ENCODE data around the gene CEP85. TPM values are rescaled to one million over a fixed set of nuclear protein-coding genes. Genes with fewer than 3 reads are reported as not detected.
A peak's percentile ranks its signal among the peaks of the same experiment; 100 is the strongest.

The CEP85 gene
- total and polyA plus RNA-seq, 2 of the 13 experiments (the other 11 are each of a cell fraction or from before 2014, with no cell fraction given), result 16.1 to 26.7 TPM

DNA sequence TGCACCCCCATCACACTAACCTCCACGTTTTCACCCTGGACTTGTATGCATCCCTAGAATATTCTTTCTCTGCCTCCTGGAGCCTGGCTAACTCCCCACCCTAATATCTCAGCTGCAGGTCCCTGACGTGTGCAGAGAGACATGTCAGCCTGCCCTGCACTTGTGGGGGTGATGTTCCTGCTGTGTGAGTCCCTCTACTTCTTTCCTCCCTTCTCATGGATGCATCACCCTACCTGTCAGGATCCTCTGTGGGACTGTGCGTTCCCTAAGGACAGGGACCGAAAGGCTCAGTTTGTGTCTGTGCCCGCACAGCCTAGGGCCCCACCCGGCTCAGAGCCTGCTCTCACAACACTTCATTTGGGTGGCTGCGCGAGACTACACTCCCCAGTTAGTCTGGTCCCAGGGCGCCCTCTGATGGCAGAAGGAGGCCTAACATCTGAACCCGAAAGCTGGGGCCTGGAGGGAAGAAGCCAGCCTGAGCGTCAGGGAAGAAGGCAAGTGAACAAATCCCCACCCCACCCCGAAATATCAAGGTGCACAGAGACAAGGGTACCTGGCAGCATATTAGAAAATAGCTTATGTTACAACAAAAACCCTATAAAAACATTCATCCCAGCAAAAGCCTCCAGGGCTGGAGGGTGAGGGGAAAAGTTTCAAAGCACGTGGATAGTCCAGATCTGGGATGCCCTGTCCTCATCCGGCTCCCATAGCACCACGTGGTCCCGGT lies 87.5 kb downstream of the CEP85 start (continued):
- TF ChIP-seq ZNF788 (CRISPR knock-in tag; IDR thresholded peaks at IDR 0.05; ENCODE audit: borderline replicate concordance) (no peak), ZNF614 (CRISPR knock-in tag; IDR thresholded peaks at IDR 0.05; ENCODE audit: borderline replicate concordance) (0 out of 2 replicates have a peak, but pooled peaks have one; percentile 9), ZNF7 (CRISPR knock-in tag; IDR thresholded peaks at IDR 0.05) (no peak), KDM5A (IDR thresholded peaks at IDR 0.05; ENCODE audit: borderline replicate concordance, low read length) (no peak), ZNF24 (IDR thresholded peaks at IDR 0.05) (0 out of 2 replicates have a peak, but pooled peaks have one; percentile 15), NR1H2 (CRISPR knock-in tag; IDR thresholded peaks at IDR 0.05; ENCODE audit: borderline replicate concordance, low read depth) (no peak), KLF16 (CRISPR knock-in tag; IDR thresholded peaks at IDR 0.05) (no peak), ZNF501 (CRISPR knock-in tag; IDR thresholded peaks at IDR 0.05) (0 out of 2 replicates have a peak, but pooled peaks have one; percentile 9), RELA (CRISPR knock-in tag; IDR thresholded peaks at IDR 0.05) (no peak), YEATS2 (CRISPR knock-in tag; IDR thresholded peaks at IDR 0.05; ENCODE audit: borderline replicate concordance) (peak; percentile 52; the same call in 1 of the 2 replicates), ZNF776 (CRISPR knock-in tag; IDR thresholded peaks at IDR 0.05) (no peak), POLR2G (IDR thresholded peaks at IDR 0.05; ENCODE audit: low read depth, low read length) (no peak), NFYC (CRISPR knock-in tag; IDR thresholded peaks at IDR 0.05) (no peak), ZSCAN31 (CRISPR knock-in tag; IDR thresholded peaks at IDR 0.05; ENCODE audit: low read depth) (0 out of 2 replicates have a peak, but pooled peaks have one; percentile 31), ZNF230 (CRISPR knock-in tag; IDR thresholded peaks at IDR 0.05) (no peak), CHD2 (IDR thresholded peaks at IDR 0.05; ENCODE audit: low read depth, low read length) (peak; percentile 62; the same call in 1 of the 2 replicates), XRCC5 (optimal IDR thresholded peaks at IDR 0.05; ENCODE audit: low read length) (peak; percentile 59), ZNF124 (CRISPR knock-in tag; IDR thresholded peaks at IDR 0.05) (0 out of 2 replicates have a peak, but pooled peaks have one; percentile 58)
- TF ChIP-seq, protein P1, sequence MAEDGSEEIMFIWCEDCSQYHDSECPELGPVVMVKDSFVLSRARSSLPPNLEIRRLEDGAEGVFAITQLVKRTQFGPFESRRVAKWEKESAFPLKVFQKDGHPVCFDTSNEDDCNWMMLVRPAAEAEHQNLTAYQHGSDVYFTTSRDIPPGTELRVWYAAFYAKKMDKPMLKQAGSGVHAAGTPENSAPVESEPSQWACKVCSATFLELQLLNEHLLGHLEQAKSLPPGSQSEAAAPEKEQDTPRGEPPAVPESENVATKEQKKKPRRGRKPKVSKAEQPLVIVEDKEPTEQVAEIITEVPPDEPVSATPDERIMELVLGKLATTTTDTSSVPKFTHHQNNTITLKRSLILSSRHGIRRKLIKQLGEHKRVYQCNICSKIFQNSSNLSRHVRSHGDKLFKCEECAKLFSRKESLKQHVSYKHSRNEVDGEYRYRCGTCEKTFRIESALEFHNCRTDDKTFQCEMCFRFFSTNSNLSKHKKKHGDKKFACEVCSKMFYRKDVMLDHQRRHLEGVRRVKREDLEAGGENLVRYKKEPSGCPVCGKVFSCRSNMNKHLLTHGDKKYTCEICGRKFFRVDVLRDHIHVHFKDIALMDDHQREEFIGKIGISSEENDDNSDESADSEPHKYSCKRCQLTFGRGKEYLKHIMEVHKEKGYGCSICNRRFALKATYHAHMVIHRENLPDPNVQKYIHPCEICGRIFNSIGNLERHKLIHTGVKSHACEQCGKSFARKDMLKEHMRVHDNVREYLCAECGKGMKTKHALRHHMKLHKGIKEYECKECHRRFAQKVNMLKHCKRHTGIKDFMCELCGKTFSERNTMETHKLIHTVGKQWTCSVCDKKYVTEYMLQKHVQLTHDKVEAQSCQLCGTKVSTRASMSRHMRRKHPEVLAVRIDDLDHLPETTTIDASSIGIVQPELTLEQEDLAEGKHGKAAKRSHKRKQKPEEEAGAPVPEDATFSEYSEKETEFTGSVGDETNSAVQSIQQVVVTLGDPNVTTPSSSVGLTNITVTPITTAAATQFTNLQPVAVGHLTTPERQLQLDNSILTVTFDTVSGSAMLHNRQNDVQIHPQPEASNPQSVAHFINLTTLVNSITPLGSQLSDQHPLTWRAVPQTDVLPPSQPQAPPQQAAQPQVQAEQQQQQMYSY (CRISPR knock-in tag; IDR thresholded peaks at IDR 0.05), result no peak
- TF ChIP-seq, protein P2, sequence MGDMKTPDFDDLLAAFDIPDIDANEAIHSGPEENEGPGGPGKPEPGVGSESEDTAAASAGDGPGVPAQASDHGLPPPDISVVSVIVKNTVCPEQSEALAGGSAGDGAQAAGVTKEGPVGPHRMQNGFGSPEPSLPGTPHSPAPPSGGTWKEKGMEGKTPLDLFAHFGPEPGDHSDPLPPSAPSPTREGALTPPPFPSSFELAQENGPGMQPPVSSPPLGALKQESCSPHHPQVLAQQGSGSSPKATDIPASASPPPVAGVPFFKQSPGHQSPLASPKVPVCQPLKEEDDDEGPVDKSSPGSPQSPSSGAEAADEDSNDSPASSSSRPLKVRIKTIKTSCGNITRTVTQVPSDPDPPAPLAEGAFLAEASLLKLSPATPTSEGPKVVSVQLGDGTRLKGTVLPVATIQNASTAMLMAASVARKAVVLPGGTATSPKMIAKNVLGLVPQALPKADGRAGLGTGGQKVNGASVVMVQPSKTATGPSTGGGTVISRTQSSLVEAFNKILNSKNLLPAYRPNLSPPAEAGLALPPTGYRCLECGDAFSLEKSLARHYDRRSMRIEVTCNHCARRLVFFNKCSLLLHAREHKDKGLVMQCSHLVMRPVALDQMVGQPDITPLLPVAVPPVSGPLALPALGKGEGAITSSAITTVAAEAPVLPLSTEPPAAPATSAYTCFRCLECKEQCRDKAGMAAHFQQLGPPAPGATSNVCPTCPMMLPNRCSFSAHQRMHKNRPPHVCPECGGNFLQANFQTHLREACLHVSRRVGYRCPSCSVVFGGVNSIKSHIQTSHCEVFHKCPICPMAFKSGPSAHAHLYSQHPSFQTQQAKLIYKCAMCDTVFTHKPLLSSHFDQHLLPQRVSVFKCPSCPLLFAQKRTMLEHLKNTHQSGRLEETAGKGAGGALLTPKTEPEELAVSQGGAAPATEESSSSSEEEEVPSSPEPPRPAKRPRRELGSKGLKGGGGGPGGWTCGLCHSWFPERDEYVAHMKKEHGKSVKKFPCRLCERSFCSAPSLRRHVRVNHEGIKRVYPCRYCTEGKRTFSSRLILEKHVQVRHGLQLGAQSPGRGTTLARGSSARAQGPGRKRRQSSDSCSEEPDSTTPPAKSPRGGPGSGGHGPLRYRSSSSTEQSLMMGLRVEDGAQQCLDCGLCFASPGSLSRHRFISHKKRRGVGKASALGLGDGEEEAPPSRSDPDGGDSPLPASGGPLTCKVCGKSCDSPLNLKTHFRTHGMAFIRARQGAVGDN (CRISPR knock-in tag; IDR thresholded peaks at IDR 0.05), result peak; percentile 54
- TF ChIP-seq, protein P3, sequence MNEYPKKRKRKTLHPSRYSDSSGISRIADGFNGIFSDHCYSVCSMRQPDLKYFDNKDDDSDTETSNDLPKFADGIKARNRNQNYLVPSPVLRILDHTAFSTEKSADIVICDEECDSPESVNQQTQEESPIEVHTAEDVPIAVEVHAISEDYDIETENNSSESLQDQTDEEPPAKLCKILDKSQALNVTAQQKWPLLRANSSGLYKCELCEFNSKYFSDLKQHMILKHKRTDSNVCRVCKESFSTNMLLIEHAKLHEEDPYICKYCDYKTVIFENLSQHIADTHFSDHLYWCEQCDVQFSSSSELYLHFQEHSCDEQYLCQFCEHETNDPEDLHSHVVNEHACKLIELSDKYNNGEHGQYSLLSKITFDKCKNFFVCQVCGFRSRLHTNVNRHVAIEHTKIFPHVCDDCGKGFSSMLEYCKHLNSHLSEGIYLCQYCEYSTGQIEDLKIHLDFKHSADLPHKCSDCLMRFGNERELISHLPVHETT (CRISPR knock-in tag; conservative IDR thresholded peaks at IDR 0.05), result no peak

Data from HepG2 (cell line).